Stomach (tissue), 4 donors: Measurements from ENCODE around the gene SCAMP2.

Experiments
- CTCF ChIP-seq, 7 experiments: fragments of 450-650 bp in 4 of 7; fragments of 200-600 bp in 3 of 7; sonication (generic) in 3 of 7; IDR thresholded peaks; one replicate each; pipeline ENCODE4 v1.5.1; 2016 to 2019; ENCODE audit warnings: antibody characterized with exemption in 7 of 7, control low read depth in 2 of 7, mild to moderate bottlenecking in 1 of 7
- POLR2A ChIP-seq, 4 donors: fragments of 450-650 bp; IDR thresholded peaks; one replicate each; pipeline ENCODE4 v1.6.1; 2016; ENCODE audit warnings: antibody characterized with exemption in 4 of 4, control low read depth in 2 of 4, mild to moderate bottlenecking in 1 of 4, moderate library complexity in 1 of 4

GRCh38 chr15:74827614-74828013 lies 45.6 kb downstream of the SCAMP2 start:
- no peak for TF ChIP-seq CTCF (IDR thresholded peaks at IDR 0.05)
- TF ChIP-seq POLR2A (IDR thresholded peaks at IDR 0.05) = no peak
